HUES48 (cell line): Measurements from ENCODE around the gene DRD4.

Experiments
- H3K27ac ChIP-seq: one replicate; pipeline ENCODE4 v1.7.0; 2013; ENCODE audit warnings: low read depth, low read length, inconsistent platforms
- H3K27me3 ChIP-seq: 2 replicates; pipeline ENCODE4 v1.6.1; 2013; ENCODE audit warnings: mild to moderate bottlenecking, low read length; ENCODE audit not compliant: control insufficient read depth, insufficient read depth
- H3K36me3 ChIP-seq: 2 replicates; pipeline ENCODE4 v1.6.1; 2013; ENCODE audit warnings: low read length; ENCODE audit not compliant: control insufficient read depth, insufficient read depth
- H3K4me1 ChIP-seq: 2 replicates; pipeline ENCODE4 v1.6.1; 2013; ENCODE audit warnings: mild to moderate bottlenecking, low read length; ENCODE audit not compliant: control insufficient read depth, insufficient read depth
- H3K4me3 ChIP-seq: 2 replicates; pipeline ENCODE4 v1.5.1; 2013; ENCODE audit warnings: mild to moderate bottlenecking, low read depth, low read length
- H3K9ac ChIP-seq: 2 replicates; pipeline ENCODE4 v1.6.1; 2013; ENCODE audit warnings: mild to moderate bottlenecking, low read depth, low read length, moderate library complexity
- H3K9me3 ChIP-seq: 2 replicates; pipeline ENCODE4 v1.6.1; 2013; ENCODE audit warnings: low read length; ENCODE audit not compliant: control insufficient read depth, insufficient read depth

DRD4 gene

DNA sequence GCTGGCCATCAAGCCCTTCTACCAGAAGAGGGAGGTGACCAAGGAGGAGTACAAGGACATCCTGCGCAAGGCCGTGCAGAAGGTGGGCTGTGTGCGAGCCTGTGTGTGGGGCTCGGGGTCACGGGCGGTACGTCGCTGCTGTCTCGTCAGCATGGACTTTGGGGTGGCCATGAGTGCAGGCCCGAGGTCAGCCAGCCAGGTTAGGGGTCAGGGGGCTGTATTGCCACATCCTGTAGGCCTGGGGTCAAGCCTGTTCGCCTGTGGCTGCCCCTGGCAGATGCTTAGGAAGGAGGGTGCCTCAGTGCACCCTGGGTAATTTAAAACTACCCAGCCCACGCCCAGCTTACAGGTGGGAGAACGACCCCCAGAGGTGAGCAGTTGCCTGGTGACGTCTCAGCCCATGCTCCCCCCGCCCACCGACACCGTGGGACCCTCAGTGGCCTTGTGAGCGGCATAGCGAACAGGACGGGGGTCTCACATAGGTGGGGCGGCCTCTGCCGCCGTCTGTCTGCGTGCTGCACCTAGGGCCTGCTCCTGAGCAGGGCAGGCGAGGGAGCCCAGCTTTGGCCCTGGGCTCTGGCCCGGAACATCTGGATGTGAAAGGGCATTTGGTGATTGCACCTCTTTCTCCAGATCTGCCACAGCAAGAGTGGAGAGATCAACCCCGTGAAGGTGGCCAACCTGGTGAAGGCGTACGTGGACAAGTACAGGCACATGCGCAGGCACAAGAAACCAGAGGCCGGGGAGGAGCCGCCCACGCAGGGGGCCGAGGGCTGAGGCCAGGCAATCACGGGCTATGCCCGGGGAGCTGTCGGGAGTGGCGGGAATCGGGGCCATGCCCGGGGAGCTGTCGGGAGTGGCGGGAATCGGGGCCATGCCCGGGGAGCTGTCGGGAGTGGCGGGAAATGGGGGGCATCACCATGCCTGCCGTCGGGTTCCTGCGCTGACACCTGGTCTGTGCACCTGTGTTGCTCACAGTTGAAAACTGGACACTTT lies 25.8 kb upstream of the DRD4 start:
- no peak overlapping the region for H3K9ac ChIP-seq

DNA sequence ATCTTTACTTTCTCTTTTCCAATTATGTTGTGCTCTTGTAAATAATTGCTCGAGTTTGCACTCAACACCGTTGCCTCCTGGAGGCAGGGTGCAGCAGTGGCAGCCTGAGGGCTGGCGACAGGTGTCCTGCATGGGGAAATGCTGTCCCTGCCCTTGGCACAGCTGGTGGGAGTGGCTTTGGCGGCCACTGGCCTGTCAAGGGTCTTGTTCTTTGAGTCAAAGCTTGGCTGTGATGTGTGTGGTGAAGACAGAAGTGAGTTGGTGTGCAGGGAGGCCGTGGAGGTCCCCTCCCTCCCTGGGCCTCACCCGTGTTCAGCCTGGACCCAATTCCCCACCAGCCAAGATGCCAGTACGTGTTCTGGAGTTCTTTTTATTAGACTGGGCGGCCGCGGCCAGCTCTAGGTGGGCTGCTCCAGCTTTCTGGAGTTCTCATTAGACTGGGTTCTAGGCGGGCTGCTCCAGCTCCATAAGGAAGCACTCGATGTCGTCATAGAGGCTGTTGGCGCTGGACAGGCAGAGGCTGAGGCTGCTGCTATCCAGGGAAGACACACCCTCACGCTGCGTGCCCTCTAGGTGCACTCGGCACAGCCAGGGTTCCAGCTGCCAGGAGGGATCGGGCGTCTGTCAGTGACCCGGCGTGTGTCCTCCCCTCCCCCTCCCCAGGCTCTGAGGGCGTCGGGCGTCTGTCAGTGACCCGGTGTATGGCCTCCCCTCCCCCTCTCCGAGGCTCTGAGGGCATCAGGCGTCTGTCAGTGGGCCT lies 24.7 kb upstream of the DRD4 start:
- no peak overlapping the region for H3K4me3 ChIP-seq
- peaks cover 64% of the 10 kb centered on the region for H3K36me3 ChIP-seq
- no peaks in the 10 kb centered on the region for H3K4me1 ChIP-seq
- H3K9ac ChIP-seq, result no peak overlapping the region
- no peaks in the 10 kb centered on the region for H3K9me3 ChIP-seq
- H3K27me3 ChIP-seq, result no peaks in the 10 kb centered on the region
- peak overlapping the region; percentile 18 for H3K27ac ChIP-seq

More for the DNA sequence above, 25.8 kb upstream of the DRD4 start:
- no peaks in the 10 kb centered on the region for H3K9me3 ChIP-seq
- H3K27me3 ChIP-seq, result no peaks in the 10 kb centered on the region
- H3K4me1 ChIP-seq, result no peaks in the 10 kb centered on the region
- H3K4me3 ChIP-seq, result no peak overlapping the region
- peak overlapping the region; percentile 5 for H3K27ac ChIP-seq
- H3K36me3 ChIP-seq, result peaks cover 75% of the 10 kb centered on the region

DNA sequence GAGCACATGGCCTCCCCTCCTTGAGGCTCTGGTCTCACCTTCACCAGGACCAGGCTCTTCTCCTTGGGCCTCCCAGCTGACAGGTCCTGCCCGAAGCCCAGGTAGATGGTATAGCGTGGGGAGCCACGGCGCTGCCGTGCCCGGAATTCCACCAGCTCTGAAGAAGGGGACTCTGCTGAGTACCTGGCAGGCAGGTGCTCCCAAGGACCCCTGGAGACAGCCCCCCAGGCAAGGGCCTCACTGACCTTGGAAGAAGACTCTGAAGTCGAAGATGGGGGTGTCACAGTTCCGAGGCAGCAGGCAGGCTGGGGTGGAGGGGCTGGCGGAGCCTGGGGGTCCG lies 24.1 kb upstream of the DRD4 start:
- H3K9ac ChIP-seq, result no peak overlapping the region
- no peak overlapping the region for H3K4me3 ChIP-seq
- H3K9me3 ChIP-seq, result no peaks in the 10 kb centered on the region
- H3K27me3 ChIP-seq, result no peaks in the 10 kb centered on the region
- H3K27ac ChIP-seq, result peak overlapping the region; percentile 40
- no peaks in the 10 kb centered on the region for H3K4me1 ChIP-seq
- peaks cover 59% of the 10 kb centered on the region for H3K36me3 ChIP-seq

GRCh38 chr11:613369-613968 lies 23.6 kb upstream of the DRD4 start:
- H3K36me3 ChIP-seq, result peaks cover 54% of the 10 kb centered on the region
- no peaks in the 10 kb centered on the region for H3K4me1 ChIP-seq
- peak overlapping the region; percentile 40 for H3K27ac ChIP-seq
- H3K4me3 ChIP-seq, result no peak overlapping the region
- no peaks in the 10 kb centered on the region for H3K27me3 ChIP-seq
- no peaks in the 10 kb centered on the region for H3K9me3 ChIP-seq
- no peak overlapping the region for H3K9ac ChIP-seq

- Histone ChIP-seq H3K4me3 (no peak overlapping the region), H3K36me3 (peaks cover 47% of the 10 kb centered on the region), H3K4me1 (no peaks in the 10 kb centered on the region), H3K9ac (no peak overlapping the region), H3K27me3 (no peaks in the 10 kb centered on the region), H3K9me3 (no peaks in the 10 kb centered on the region), H3K27ac (peak overlapping the region; percentile 5)
Observed at GRCh38 chr11:614021-614622, 22.9 kb upstream of the DRD4 start.

- no peaks in the 10 kb centered on the region for H3K9me3 ChIP-seq
- H3K4me3 ChIP-seq, result peak overlapping the region; percentile 81
- no peaks in the 10 kb centered on the region for H3K4me1 ChIP-seq
- H3K27ac ChIP-seq, result peak overlapping the region; percentile 93
- no peaks in the 10 kb centered on the region for H3K27me3 ChIP-seq
- peaks cover 40% of the 10 kb centered on the region for H3K36me3 ChIP-seq
- peak overlapping the region; percentile 58; the same call in 1 of the 2 replicates for H3K9ac ChIP-seq
Observed at GRCh38 chr11:614623-615503, 22.2 kb upstream of the DRD4 start.

DNA sequence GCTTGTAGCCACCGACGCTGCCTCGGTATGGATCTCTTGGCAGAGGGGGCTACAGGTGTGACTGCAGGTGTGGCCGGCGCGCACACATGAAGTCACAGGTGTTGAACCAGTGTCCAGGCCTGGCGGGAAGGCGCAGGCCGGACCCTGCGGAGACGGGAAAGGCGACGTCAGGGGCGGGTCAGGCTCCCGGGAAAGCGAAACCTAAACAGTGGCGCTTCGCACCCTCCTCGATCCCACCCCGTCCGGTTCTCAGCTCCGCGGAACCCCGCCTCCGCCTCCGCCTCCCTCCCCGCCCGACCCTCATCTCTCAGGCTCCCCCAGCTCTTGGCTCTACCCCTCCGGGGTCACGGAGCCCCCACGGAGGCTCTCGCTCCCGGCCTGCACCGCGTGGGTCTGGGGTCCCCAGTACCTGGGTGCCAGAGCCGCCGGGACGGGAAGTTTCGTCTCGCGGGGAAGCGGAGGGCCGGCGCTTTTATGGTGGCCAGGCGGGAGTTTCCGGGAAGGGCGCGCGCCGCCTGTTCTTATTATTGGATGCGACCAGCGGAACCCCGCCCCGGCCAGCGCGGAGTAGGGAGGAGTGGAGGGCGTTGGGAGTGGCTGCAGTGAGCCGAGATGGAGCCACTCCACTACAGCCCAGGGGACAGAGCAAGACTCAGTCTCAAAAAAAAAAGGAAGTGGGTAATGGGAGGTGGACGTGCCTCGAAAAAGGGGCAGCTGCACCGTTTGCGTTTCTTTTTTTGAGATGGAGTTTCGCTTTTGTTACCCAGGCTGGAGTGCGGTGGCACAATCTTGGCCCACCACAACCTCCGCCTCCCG lies 21.4 kb upstream of the DRD4 start, which contains the start of gene IRF7:
Gene IRF7 (minus strand): TSS at position 447 of the 816 bp plus-strand sequence. CDS start 586 bp downstream, outside the sequence.
- peak within 1 kb of the TSS; percentile 93 for H3K27ac ChIP-seq

DNA sequence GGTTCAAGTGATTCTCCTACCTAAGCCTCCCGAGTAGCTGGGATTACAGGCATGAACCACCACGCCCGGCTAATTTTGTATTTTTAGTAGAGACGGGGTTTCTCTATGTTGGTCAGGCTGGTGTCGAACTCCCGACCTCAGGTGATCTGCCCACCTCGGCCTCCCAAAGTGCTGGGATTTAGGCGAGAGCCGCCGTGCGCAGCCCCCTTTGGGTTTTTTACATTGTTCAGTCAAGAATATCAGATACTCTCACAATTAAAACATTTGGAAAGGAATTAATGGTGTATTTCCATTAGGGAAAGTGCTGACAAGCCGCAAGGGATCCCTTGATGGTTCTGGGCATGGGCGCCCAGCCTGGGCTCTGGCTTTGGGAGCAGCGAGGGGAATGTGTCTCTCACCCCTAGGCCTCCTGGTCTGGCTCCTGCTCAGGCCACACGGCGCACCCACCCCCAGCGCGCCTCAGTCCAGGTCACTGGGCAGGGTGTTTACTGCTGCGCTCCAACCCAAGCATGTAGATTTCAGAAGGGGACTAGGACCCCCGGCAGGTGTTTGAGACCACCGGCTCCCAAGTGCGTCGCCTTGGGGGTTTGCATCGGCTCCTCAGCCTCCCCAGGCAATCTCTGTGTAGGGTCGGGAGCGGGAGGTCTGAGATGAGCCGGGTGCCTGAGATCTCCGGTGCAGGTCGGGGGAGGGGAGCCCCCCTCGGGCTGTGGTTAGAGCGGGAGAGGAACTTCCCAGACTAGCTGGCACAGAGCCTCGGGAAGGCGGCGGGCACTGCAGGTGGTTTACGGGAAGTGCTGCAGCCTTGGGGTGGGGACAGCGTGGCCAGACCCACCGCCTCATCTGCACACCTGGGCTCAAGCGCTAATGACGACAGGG lies 20.5 kb upstream of the DRD4 start:
- H3K9ac ChIP-seq, result no peak overlapping the region

More for the DNA sequence above, 21.4 kb upstream of the DRD4 start, which contains the start of gene IRF7:
- no peaks in the 10 kb centered on the region for H3K9me3 ChIP-seq
- peaks cover 31% of the 10 kb centered on the region for H3K36me3 ChIP-seq
- H3K9ac ChIP-seq, result peak within 1 kb of the TSS; percentile 79
- H3K4me1 ChIP-seq, result no peaks in the 10 kb centered on the region
- peak within 1 kb of the TSS; percentile 81 for H3K4me3 ChIP-seq
- H3K27me3 ChIP-seq, result no peaks in the 10 kb centered on the region

More for the DNA sequence above, 20.5 kb upstream of the DRD4 start:
- H3K9me3 ChIP-seq, result no peaks in the 10 kb centered on the region
- H3K27me3 ChIP-seq, result no peaks in the 10 kb centered on the region
- peak overlapping the region; percentile 81; the same call in 1 of the 2 replicates for H3K4me3 ChIP-seq
- no peak overlapping the region for H3K27ac ChIP-seq
- peaks cover 23% of the 10 kb centered on the region for H3K36me3 ChIP-seq
- no peaks in the 10 kb centered on the region for H3K4me1 ChIP-seq
